ENCODE data around the gene TGFBR2. TPM values are rescaled to one million over a fixed set of nuclear protein-coding genes. Genes with fewer than 3 reads are reported as not detected.

Gene TGFBR2
- total and polyA plus RNA-seq, 2 of the 13 experiments (the other 11 are each of a cell fraction or from before 2014, with no cell fraction given), result 82.2 to 187 TPM

GRCh38 chr3:30605706-30606300 is 598 bp upstream of the TGFBR2 start (continued):
- no peak for TF ChIP-seq SMAD1 (CRISPR knock-in tag; IDR thresholded peaks at IDR 0.05; ENCODE audit: borderline replicate concordance, low read depth)
- TF ChIP-seq HMG20B (CRISPR knock-in tag; conservative IDR thresholded peaks at IDR 0.05), result no peak
- no peak for TF ChIP-seq DRAP1 (CRISPR knock-in tag; IDR thresholded peaks at IDR 0.05)
- no peak for TF ChIP-seq CHD2 (IDR thresholded peaks at IDR 0.05; ENCODE audit: low read depth, low read length)
- TF ChIP-seq SOX6 (IDR thresholded peaks at IDR 0.05), result no peak
- no peak for TF ChIP-seq SOX6 (CRISPR knock-in tag; IDR thresholded peaks at IDR 0.05)
- TF ChIP-seq NAIF1 (CRISPR knock-in tag; IDR thresholded peaks at IDR 0.05; ENCODE audit: borderline replicate concordance), result no peak
- no peak for TF ChIP-seq SETDB1 (CRISPR knock-in tag; IDR thresholded peaks at IDR 0.05; ENCODE audit: borderline replicate concordance)
- TF ChIP-seq KLF11 (CRISPR knock-in tag; IDR thresholded peaks at IDR 0.05), result no peak
- TF ChIP-seq CREB3 (CRISPR knock-in tag; IDR thresholded peaks at IDR 0.05), result no peak
- no peak for TF ChIP-seq ZNF512B (CRISPR knock-in tag; IDR thresholded peaks at IDR 0.05; ENCODE audit: borderline replicate concordance)
- TF ChIP-seq ZGPAT (CRISPR knock-in tag; IDR thresholded peaks at IDR 0.05), result no peak
- no peak; the same call in 1 of the 2 replicates for TF ChIP-seq RFXANK (CRISPR knock-in tag; IDR thresholded peaks at IDR 0.05)
- TF ChIP-seq ZNF503 (CRISPR knock-in tag; IDR thresholded peaks at IDR 0.05), result no peak
- no peak for TF ChIP-seq IRF9 (CRISPR knock-in tag; IDR thresholded peaks at IDR 0.05; ENCODE audit: borderline replicate concordance)
- no peak for TF ChIP-seq HMGA1 (CRISPR knock-in tag; conservative IDR thresholded peaks at IDR 0.05)
- no peak for TF ChIP-seq EEA1 (CRISPR knock-in tag; IDR thresholded peaks at IDR 0.05; ENCODE audit: borderline replicate concordance)
- TF ChIP-seq ZNF317 (CRISPR knock-in tag; IDR thresholded peaks at IDR 0.05), result no peak
- no peak for TF ChIP-seq CBX2 (IDR thresholded peaks at IDR 0.05; ENCODE audit: low read depth, low read length)
- no peak for TF ChIP-seq CBX2 (CRISPR knock-in tag; IDR thresholded peaks at IDR 0.05; ENCODE audit: low read depth)
- no peak; the same call in none of the 2 replicates for TF ChIP-seq BRCA1 (CRISPR knock-in tag; IDR thresholded peaks at IDR 0.05)
- peak; percentile 71; the same call in 1 of the 2 replicates for TF ChIP-seq CHD4 (IDR thresholded peaks at IDR 0.05; ENCODE audit: borderline replicate concordance, low read length)

Data from HepG2 (cell line).